GM19463 (cell line): ENCODE measurements around the gene SFXN5.

ENCODE experiments used
- ATAC-seq: cut with Tn5 transposase; IDR thresholded peaks from one replicate; pipeline ENCODE4 v1.9.1; 2021; ENCODE audit warnings: mild to moderate bottlenecking, moderate library complexity; ENCODE audit not compliant: unreplicated experiment

SFXN5 gene

GRCh38 chr2:73021371-73022010 is 50.0 kb downstream of the SFXN5 start:
- no peak for ATAC-seq

GRCh38 chr2:73020657-73021370 is 50.7 kb downstream of the SFXN5 start:
- no peak for ATAC-seq

- no peak for ATAC-seq
Observed at GRCh38 chr2:73020306-73020656, 51.2 kb downstream of the SFXN5 start.

GRCh38 chr2:73018188-73018825 is 53.2 kb downstream of the SFXN5 start:
- no peak for ATAC-seq

- ATAC-seq: no peak
Observed at GRCh38 chr2:73013936-73014335, 57.6 kb downstream of the SFXN5 start.

GRCh38 chr2:73009177-73009839 is 62.2 kb downstream of the SFXN5 start:
- no peak for ATAC-seq

- no peak for ATAC-seq
Observed at GRCh38 chr2:73008766-73009135, 62.8 kb downstream of the SFXN5 start.

- ATAC-seq: no peak
Observed at GRCh38 chr2:73007991-73008765, 63.3 kb downstream of the SFXN5 start.

- ATAC-seq: no peak
Observed at GRCh38 chr2:73006969-73007710, 64.4 kb downstream of the SFXN5 start.

- ATAC-seq: no peak
Observed at GRCh38 chr2:73004889-73005596, 66.5 kb downstream of the SFXN5 start.

GRCh38 chr2:73004466-73004865 is 67.0 kb downstream of the SFXN5 start:
- no peak for ATAC-seq

GRCh38 chr2:73003027-73003426 is 68.5 kb downstream of the SFXN5 start:
- ATAC-seq: no peak

GRCh38 chr2:73000808-73001570 is 70.5 kb downstream of the SFXN5 start:
- ATAC-seq: no peak

GRCh38 chr2:72999729-73000725 is 71.5 kb downstream of the SFXN5 start:
- ATAC-seq: no peak

- no peak for ATAC-seq
Observed at GRCh38 chr2:72998724-72999123, 72.8 kb downstream of the SFXN5 start.

GRCh38 chr2:72998234-72998651 is 73.3 kb downstream of the SFXN5 start:
- no peak for ATAC-seq

- ATAC-seq: no peak
Observed at GRCh38 chr2:72996117-72996502, 75.4 kb downstream of the SFXN5 start.
